Measurements from ENCODE around the gene ALX3.

ALX3 gene

GRCh38 chr1:110068646-110069403 is 1.6 kb downstream of the ALX3 start:
- TF ChIP-seq, protein P1, sequence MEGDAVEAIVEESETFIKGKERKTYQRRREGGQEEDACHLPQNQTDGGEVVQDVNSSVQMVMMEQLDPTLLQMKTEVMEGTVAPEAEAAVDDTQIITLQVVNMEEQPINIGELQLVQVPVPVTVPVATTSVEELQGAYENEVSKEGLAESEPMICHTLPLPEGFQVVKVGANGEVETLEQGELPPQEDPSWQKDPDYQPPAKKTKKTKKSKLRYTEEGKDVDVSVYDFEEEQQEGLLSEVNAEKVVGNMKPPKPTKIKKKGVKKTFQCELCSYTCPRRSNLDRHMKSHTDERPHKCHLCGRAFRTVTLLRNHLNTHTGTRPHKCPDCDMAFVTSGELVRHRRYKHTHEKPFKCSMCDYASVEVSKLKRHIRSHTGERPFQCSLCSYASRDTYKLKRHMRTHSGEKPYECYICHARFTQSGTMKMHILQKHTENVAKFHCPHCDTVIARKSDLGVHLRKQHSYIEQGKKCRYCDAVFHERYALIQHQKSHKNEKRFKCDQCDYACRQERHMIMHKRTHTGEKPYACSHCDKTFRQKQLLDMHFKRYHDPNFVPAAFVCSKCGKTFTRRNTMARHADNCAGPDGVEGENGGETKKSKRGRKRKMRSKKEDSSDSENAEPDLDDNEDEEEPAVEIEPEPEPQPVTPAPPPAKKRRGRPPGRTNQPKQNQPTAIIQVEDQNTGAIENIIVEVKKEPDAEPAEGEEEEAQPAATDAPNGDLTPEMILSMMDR (conservative IDR thresholded peaks at IDR 0.05) = no peak
- no peak overlapping the region for H3K27ac ChIP-seq

DNA sequence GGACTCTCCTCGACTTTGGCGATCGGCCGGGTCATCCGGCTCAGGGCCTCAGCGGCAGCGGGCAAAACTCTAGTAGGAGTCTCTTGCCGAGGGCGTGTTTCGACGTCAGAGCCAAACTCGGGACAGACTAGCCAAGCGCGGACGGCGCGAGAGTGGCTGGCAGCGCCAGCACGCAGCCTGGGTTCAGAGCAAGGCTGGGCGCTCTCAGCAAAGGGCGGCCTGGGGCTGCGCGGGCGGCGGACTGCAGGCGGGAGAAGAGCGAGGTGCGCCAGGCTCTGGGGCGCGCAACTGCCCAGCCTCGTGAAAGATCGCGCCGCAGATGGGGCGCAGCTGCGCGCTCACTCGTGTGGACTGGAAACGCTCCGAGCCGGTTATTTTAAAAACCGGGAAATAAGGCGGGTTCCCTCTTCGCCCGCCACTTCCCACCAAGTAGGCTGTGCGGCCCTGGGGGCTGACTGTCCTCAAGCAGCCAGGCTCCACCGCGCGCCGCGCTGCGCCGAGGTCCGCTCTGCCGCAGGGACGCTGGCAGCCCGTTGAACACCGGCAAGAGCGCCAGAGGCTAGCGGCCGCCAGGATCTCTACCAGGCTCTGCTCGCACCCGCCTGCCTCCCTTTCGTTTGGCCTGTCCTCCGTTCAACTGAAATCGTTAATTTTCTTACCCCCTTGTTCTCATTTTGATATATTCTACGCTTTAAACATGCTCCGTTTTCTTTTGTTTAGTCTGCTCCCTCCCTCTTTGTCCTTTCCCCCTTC is 2.4 kb downstream of the ALX3 start:
- TF ChIP-seq, protein P1 (conservative IDR thresholded peaks at IDR 0.05) = no peak
- no peak overlapping the region for H3K27ac ChIP-seq

GRCh38 chr1:110067479-110067892 is 3.0 kb downstream of the ALX3 start:
- TF ChIP-seq, protein P1 (conservative IDR thresholded peaks at IDR 0.05) = no peak
- no peak overlapping the region for H3K27ac ChIP-seq

- TF ChIP-seq, protein P1 (conservative IDR thresholded peaks at IDR 0.05) = no peak
- no peak overlapping the region for H3K27ac ChIP-seq
These were observed 4.6 kb downstream of the ALX3 start for GRCh38 chr1:110065841-110066240.

DNA sequence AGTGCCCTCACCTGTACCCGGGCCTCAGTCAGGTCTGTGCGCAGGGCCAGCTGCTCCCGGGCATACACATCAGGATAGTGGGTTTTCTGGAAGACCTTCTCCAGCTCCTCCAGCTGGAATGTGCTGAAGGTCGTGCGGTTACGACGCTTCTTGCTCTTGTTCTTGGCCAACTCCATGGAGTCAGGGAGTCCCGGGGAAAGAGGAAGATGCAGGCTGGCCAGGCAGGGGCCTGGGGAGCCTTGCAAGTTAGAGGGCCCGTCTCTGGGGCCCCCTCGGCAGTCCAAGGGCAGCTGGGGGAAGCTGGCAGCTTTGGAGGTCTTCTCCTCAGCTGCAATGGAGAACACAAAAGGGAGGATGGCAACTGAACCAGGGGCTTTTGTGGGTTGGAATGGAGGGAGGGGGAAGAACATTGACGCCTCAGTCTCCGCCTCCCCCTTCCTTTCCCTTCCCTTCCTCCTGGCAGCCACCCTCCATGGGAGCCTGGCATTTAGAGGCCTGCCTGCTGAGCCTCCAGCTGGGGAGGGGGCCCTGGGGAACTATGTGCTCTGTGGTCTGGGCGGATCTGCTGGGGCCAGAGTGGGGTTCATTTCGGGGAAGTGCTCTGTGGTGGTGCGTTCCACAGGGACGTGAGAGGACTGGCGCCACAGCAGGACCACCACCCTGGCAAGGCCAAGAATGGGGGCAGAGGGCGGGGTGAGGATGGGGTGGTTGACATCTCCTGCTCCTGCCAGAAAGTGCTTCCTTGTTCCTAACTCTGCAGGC is 5.7 kb downstream of the ALX3 start:
- TF ChIP-seq, protein P1 (conservative IDR thresholded peaks at IDR 0.05) = no peak
- H3K27ac ChIP-seq = no peak overlapping the region

DNA sequence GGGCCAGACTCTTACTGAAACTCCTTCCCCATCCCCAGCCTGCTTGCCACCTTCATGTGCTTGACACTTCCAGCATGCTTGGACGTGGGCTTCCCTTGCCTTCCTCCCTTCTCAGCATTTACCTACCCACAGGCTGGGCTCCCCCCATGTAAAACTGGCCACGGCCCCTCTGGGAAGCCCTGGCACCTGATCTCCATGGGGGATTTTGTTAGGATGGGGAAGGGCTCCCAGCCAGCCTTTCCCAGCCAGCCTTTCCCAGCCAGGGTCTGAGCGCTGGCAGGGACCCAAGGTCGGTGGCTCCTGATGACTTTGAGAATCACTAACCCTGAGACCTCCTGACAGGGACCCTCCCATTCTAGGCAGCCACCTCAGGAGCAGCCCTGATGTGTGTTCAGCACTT is 6.7 kb downstream of the ALX3 start:
- TF ChIP-seq, protein P1 (conservative IDR thresholded peaks at IDR 0.05) = no peak
- no peak overlapping the region for H3K27ac ChIP-seq

GRCh38 chr1:110062612-110063011 is 7.9 kb downstream of the ALX3 start:
- TF ChIP-seq, protein P1 (conservative IDR thresholded peaks at IDR 0.05) = no peak

More at GRCh38 chr1:110062612-110063011, 7.9 kb downstream of the ALX3 start:
- H3K27ac ChIP-seq = no peak overlapping the region

Data from VCaP (cell line).